ENCODE results near the gene IFT88. TPM values are rescaled to one million over a fixed set of nuclear protein-coding genes. Genes with fewer than 3 reads are reported as not detected.

The IFT88 gene
- total RNA-seq, 1 donor from 2014 or later: 13.6 TPM

DNA sequence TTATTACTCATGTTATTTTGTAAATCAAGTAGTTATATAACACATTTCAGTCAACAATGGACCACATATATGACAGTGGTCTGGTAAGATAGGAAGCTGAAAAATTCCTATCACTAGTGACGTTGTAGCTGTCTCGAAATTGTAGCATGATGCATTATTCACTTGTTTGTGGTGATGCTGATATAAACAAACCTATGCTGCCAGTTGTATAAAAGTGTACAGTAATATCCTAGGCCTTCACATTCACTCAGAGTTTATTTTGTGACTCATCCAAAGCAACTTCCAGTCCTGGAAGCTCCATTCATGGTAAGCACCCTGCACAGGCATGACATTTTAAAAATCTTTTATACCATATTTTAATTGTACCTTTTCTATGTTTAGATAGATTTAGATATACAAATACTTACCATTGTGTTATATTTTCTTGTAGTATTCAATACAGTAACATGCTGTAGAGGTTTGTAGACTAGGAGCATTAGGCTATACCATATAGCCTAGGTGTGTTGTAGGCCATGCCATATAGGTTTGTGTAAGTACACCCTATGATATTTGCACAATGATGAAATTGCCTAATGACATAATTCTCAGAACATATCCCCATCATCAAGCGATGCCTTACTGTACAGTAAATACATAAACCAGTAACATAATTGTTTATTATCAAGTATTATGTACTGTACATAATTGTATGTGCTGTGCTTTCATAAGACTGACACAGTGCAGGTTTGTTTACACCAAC, 49.3 kb downstream of the IFT88 start:
- Histone ChIP-seq H3K27me3 (no peaks in the 10 kb centered on the region), H3K9me3 (no peaks in the 10 kb centered on the region), H3K4me3 (no peak overlapping the region), H3K27ac (no peak overlapping the region), H3K4me1 (no peaks in the 10 kb centered on the region), H3K36me3 (no peaks in the 10 kb centered on the region)
- DNase-seq: no peak
- TF ChIP-seq, protein P1, sequence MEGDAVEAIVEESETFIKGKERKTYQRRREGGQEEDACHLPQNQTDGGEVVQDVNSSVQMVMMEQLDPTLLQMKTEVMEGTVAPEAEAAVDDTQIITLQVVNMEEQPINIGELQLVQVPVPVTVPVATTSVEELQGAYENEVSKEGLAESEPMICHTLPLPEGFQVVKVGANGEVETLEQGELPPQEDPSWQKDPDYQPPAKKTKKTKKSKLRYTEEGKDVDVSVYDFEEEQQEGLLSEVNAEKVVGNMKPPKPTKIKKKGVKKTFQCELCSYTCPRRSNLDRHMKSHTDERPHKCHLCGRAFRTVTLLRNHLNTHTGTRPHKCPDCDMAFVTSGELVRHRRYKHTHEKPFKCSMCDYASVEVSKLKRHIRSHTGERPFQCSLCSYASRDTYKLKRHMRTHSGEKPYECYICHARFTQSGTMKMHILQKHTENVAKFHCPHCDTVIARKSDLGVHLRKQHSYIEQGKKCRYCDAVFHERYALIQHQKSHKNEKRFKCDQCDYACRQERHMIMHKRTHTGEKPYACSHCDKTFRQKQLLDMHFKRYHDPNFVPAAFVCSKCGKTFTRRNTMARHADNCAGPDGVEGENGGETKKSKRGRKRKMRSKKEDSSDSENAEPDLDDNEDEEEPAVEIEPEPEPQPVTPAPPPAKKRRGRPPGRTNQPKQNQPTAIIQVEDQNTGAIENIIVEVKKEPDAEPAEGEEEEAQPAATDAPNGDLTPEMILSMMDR (IDR thresholded peaks at IDR 0.05): no peak
- intact Hi-C loops (cut with DNase I): no loop called here
- ATAC-seq: no peak

DNA sequence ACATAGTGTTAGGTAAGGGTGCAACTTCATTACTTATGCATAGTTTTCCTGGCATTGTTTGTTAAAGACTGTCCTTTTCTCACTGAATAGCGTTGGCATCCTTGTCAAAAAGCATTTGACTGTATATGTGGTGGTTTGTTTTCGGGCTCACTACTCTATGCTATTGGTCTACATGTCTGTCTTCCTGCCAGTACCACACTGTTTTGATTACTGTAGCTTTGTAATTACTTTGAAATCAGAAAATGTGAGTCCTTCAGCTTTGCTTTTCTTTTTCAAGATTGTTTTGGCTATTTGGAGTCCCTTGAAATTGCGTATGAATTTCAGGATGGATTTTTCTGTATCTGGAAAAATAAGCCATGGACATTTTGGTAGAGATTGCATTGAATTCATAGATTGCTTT, 56.0 kb downstream of the IFT88 start:
- H3K4me3 ChIP-seq: no peak overlapping the region
- intact Hi-C loops (cut with DNase I): no loop called here
- H3K36me3 ChIP-seq: peaks cover 6% of the 10 kb centered on the region
- H3K4me1 ChIP-seq: no peaks in the 10 kb centered on the region
- H3K27ac ChIP-seq: no peak overlapping the region
- TF ChIP-seq, protein P1 (IDR thresholded peaks at IDR 0.05): no peak
- DNase-seq (no peak), ATAC-seq (no peak)
- no peaks in the 10 kb centered on the region for H3K27me3 ChIP-seq
- H3K9me3 ChIP-seq: no peaks in the 10 kb centered on the region

DNA sequence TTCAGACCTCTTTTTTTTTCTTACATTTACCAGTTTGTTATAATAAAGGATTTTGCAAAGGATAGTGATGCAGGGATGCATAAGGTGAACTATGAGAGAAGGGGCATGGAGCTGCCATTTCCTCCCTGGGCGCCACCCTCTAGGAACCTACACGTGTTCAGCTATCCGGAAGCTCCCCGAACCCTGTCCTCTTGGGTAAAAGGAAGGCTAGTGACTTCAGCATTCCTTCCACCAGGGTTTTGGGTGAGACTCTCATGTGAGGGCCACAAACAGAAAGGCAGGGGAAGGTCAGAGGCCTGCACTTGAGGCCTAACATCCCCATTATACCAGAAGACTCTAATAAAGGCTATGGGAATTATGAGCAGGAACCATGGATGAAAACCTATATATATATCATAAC, 57.3 kb downstream of the IFT88 start:
- intact Hi-C loops (cut with DNase I): no loop called here
- Histone ChIP-seq H3K27me3 (no peaks in the 10 kb centered on the region), H3K27ac (no peak overlapping the region), H3K9me3 (no peaks in the 10 kb centered on the region), H3K4me1 (no peaks in the 10 kb centered on the region), H3K4me3 (no peak overlapping the region), H3K36me3 (peaks cover 6% of the 10 kb centered on the region)
- ATAC-seq (no peak), DNase-seq (no peak)
- TF ChIP-seq, protein P1 (IDR thresholded peaks at IDR 0.05): no peak

DNA sequence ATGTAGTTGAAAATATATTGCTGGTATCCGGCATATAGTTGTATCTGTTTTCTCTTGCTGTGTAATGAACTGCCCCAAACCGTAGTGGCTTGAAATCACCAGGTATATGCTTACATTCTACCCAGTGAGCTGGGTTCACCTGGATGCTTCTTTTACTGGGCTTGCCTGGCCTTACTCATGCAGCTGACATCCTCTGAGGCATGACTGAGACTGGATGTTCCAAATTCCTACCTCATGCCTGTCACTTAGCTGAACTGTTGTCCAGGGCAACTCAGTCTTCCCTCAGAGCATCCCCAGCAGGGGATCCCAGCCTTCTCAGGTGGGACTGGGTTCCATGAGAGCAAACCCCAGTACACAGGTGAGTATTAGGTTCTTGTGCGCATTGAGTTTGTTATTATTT, 66.8 kb downstream of the IFT88 start:
- no peak for ATAC-seq

DNA sequence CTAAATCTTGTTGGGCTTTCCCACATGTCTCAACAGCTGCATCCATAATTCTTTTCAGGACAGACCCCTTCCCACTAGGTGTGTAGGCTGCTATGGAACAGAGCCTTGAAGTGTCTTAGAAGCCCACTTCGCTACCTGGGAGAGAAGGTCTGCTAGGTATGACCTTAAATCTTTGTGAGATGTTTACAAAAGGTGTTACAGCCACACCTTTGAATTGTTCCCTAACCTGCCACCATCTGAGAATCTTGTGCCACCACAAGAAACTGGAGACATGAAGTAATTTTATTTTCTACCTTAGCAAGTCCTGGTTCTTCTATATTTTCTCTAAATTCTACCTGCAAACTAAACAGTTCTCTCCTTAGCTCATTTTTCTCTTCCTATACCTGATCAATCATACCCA, 69.1 kb downstream of the IFT88 start:
- TF ChIP-seq, protein P1 (IDR thresholded peaks at IDR 0.05): no peak
- intact Hi-C loops (cut with DNase I): no loop called here
- DNase-seq (no peak), ATAC-seq (no peak)
- Histone ChIP-seq H3K4me1 (no peaks in the 10 kb centered on the region), H3K4me3 (no peak overlapping the region), H3K27ac (no peak overlapping the region), H3K36me3 (peaks cover 6% of the 10 kb centered on the region), H3K9me3 (no peaks in the 10 kb centered on the region), H3K27me3 (no peaks in the 10 kb centered on the region)

More for the DNA sequence above, 66.8 kb downstream of the IFT88 start:
- H3K4me3 ChIP-seq: no peak overlapping the region
- H3K9me3 ChIP-seq: no peaks in the 10 kb centered on the region
- no peak overlapping the region for H3K27ac ChIP-seq
- TF ChIP-seq, protein P1 (IDR thresholded peaks at IDR 0.05): no peak
- DNase-seq: no peak
- H3K36me3 ChIP-seq: peaks cover 6% of the 10 kb centered on the region
- intact Hi-C loops (cut with DNase I): no loop called here
- H3K4me1 ChIP-seq: no peaks in the 10 kb centered on the region
- H3K27me3 ChIP-seq: no peaks in the 10 kb centered on the region
